GM12878 (cell line): ENCODE results near the gene ARHGAP26. TPM values are rescaled to one million over a fixed set of nuclear protein-coding genes. Genes with fewer than 3 reads are reported as not detected.
A peak's percentile ranks its signal among the peaks of the same experiment; 100 is the strongest.

Experiments used
- ATAC-seq: fragments of 200-7000 bp; cut with Tn5 transposase; 3 replicates; pipeline ENCODE4 v1.9.1; 2020; ENCODE audit warnings: mild to moderate bottlenecking, moderate library complexity
- BruUV-seq: library from RNA; stranded (reverse); fragments of 400-500 nt; replicated peaks from 2 replicates; lab custom pipeline; 2021; lab: Mats Ljungman, UMichigan
- CTCF ChIA-PET: fragments of 300-600 bp; sonication (Branson Sonifier 250); formaldehyde crosslinking; extraction: SDS; loops from one replicate; lab custom pipeline; 2021; ENCODE audit warnings: inconsistent platforms; lab: Yijun Ruan, JAX
- POLR2A ChIA-PET: fragments of 350-600 bp; formaldehyde crosslinking; extraction: SDS; loops from one replicate; lab custom pipeline; 2021; ENCODE audit warnings: inconsistent platforms; lab: Charles Lee
- RAD21 ChIA-PET: fragments of 300-600 bp; sonication (Branson Sonifier 250); formaldehyde crosslinking; loops from one replicate; lab custom pipeline; 2023; ENCODE audit warnings: antibody characterized with exemption; ENCODE audit not compliant: unreplicated experiment; lab: Charles Lee
- SMC1A ChIA-PET: fragments of 300-600 bp; sonication (Branson Sonifier 250); formaldehyde crosslinking; loops from one replicate; lab custom pipeline; 2023; ENCODE audit not compliant: unreplicated experiment, uncharacterized antibody; lab: Charles Lee
- DNase-seq: peaks from one replicate; pipeline ENCODE4 v3.0.0-alpha.2; 2011; ENCODE audit warnings: low read depth, low spot score
- FAIRE-seq: peaks from 3 replicates; lab custom pipeline; 2011; peaks lifted over from hg19 to GRCh38; lab: Jason Lieb, UNC
- H2AFZ ChIP-seq: 2 replicates; pipeline ENCODE4 v1.6.0; 2011; ENCODE audit warnings: low read depth, low read length, control low read depth; ENCODE audit not compliant: control insufficient read depth
- H3K27ac ChIP-seq: 2 replicates; pipeline ENCODE4 v1.5.1; 2011; ENCODE audit warnings: control low read depth; ENCODE audit not compliant: control insufficient read depth, insufficient read depth
- H3K27me3 ChIP-seq, 2 experiments: replicated peaks in 1 of 2; 2 replicates each; pipeline versions ENCODE4 v1.6.0 to v1.6.1; 2011; ENCODE audit warnings: low read length in 1 of 2; ENCODE audit not compliant: control insufficient read depth in 2 of 2, insufficient read depth in 2 of 2
- H3K36me3 ChIP-seq, 2 experiments: 2 replicates each; pipeline ENCODE4 v1.5.1; 2011; ENCODE audit warnings: low read length in 1 of 2; ENCODE audit not compliant: control insufficient read depth in 2 of 2, insufficient read depth in 2 of 2
- H3K4me1 ChIP-seq: 2 replicates; pipeline ENCODE4 v1.6.1; 2011; ENCODE audit warnings: mild to moderate bottlenecking, low read length, moderate library complexity, mixed read lengths; ENCODE audit not compliant: control insufficient read depth, insufficient read depth
- H3K4me2 ChIP-seq: 2 replicates; pipeline ENCODE4 v1.6.0; 2011; ENCODE audit warnings: control low read depth; ENCODE audit not compliant: control insufficient read depth, insufficient read depth
- H3K4me3 ChIP-seq: fragments of 200-600 bp; sonication (generic); 2 replicates; pipeline ENCODE4 v1.5.1; 2016
- H3K79me2 ChIP-seq: 2 replicates; pipeline ENCODE4 v1.6.0; 2011; ENCODE audit warnings: low read length; ENCODE audit not compliant: control insufficient read depth, insufficient read depth
- H3K9ac ChIP-seq: 2 replicates; pipeline ENCODE4 v1.8.0; 2011; ENCODE audit warnings: low read length, control low read depth, mixed read lengths; ENCODE audit not compliant: control insufficient read depth, insufficient read depth
- H3K9me3 ChIP-seq: replicated peaks from 3 replicates; pipeline ENCODE4 v1.5.1; 2011; ENCODE audit warnings: mild to moderate bottlenecking, low read length; ENCODE audit not compliant: control insufficient read depth, insufficient read depth
- H4K20me1 ChIP-seq: 2 replicates; pipeline ENCODE4 v1.6.0; 2011; ENCODE audit not compliant: control insufficient read depth, insufficient read depth
- BCL11A ChIP-seq: IDR thresholded peaks from 2 replicates; pipeline ENCODE4 v1.6.1; 2011; ENCODE audit warnings: low read depth, low read length
- CBX5 ChIP-seq: sonication (generic); IDR thresholded peaks from 2 replicates; pipeline ENCODE4 v1.6.1; 2016; ENCODE audit warnings: low read depth, moderate library complexity, mild to moderate bottlenecking, inconsistent platforms
- CHD2 ChIP-seq: IDR thresholded peaks from 2 replicates; pipeline ENCODE4 v1.6.1; 2011; ENCODE audit warnings: low read depth, low read length, improper control_type of control experiment, borderline replicate concordance
- EGR1 ChIP-seq, 2 experiments: IDR thresholded peaks; 1 replicate in 1 of 2; 2 replicates in 1 of 2; pipeline ENCODE4 v1.6.1; 2011 to 2012; ENCODE audit warnings: low read depth in 2 of 2, low read length in 2 of 2, borderline replicate concordance in 1 of 2, mild to moderate bottlenecking in 1 of 2, moderate library complexity in 1 of 2
- GATAD2B ChIP-seq: fragments of 450-650 bp; conservative IDR thresholded peaks from 2 replicates; pipeline ENCODE4 v1.6.1; 2017; ENCODE audit warnings: low read depth, mild to moderate bottlenecking, moderate library complexity
- HCFC1 ChIP-seq: fragments of 150-350 bp; IDR thresholded peaks from 2 replicates; pipeline ENCODE4 v1.6.1; 2014; ENCODE audit warnings: low read length
- NFYA ChIP-seq: IDR thresholded peaks from 2 replicates; pipeline ENCODE4 v1.6.1; 2011; ENCODE audit warnings: low read depth, mild to moderate bottlenecking, low read length, improper control_type of control experiment, borderline replicate concordance
- RAD21 ChIP-seq: IDR thresholded peaks from 2 replicates; pipeline ENCODE4 v1.6.1; 2011; ENCODE audit warnings: mild to moderate bottlenecking, low read depth, low read length, moderate library complexity; ENCODE audit not compliant: insufficient read depth
- RB1 ChIP-seq: fragments of 450-650 bp; formaldehyde crosslinking; IDR thresholded peaks from 2 replicates; pipeline ENCODE4 v1.6.1; 2017; ENCODE audit warnings: mild to moderate bottlenecking, borderline replicate concordance
- RCOR1 ChIP-seq: conservative IDR thresholded peaks from 2 replicates; pipeline ENCODE4 v1.6.1; 2012; ENCODE audit warnings: low read depth, low read length, improper control_type of control experiment
- SIX5 ChIP-seq: IDR thresholded peaks from 2 replicates; pipeline ENCODE4 v1.6.1; 2011; ENCODE audit warnings: mild to moderate bottlenecking, low read depth, low read length, moderate library complexity; ENCODE audit not compliant: severe bottlenecking
- TBL1XR1 ChIP-seq: IDR thresholded peaks from 2 replicates; pipeline ENCODE4 v1.6.1; 2012; ENCODE audit warnings: low read depth, low read length, improper control_type of control experiment
- WGBS: methylation state at CpG from one replicate; pipeline ENCODE4 v1.1.6; 2016; ENCODE audit warnings: low lambda C conversion rate; ENCODE audit not compliant: insufficient replicate concordance, insufficient coverage; ENCODE audit errors: missing lambda C conversion rate; 5-methylcytosine and 5-hydroxymethylcytosine counted together
- in situ Hi-C: fragments of 300-500 bp; cut with MboI; formaldehyde crosslinking; loops from 9 replicates; pipeline ENCODE4 v1.14.3; 2018; ENCODE audit warnings: mixed read lengths
- intact Hi-C: fragments of 100-400 bp; cut with micrococcal nuclease; formaldehyde crosslinking; loops from one replicate; pipeline ENCODE4 v1.14.2; 2022; ENCODE audit not compliant: unreplicated experiment
- polyA plus RNA-seq, 11 experiments: library from polyadenylated mRNA; depleted of rRNA in 4 of 11; unstranded in 6 of 11; stranded (reverse) in 5 of 11; fragments of >200 nt; fragmentation: Nextera tagmentation in 4 of 11; fragmentation: Illumina TruSeq in 1 of 11; extraction: Ambion mirVana in 4 of 11; extraction: Trizol in 1 of 11; gene quantifications; 1 replicate in 1 of 11; 2 replicates in 10 of 11; pipeline versions ENCODE4 v1.2.1 to v1.2.3, GENCODE V29; 2011 to 2016; ENCODE audit warnings: inconsistent platforms in 2 of 11, missing spikeins in 2 of 11, low read depth in 1 of 11
- total RNA-seq, 4 experiments: library from RNA; depleted of rRNA in 3 of 4; stranded (reverse); fragments of >200 nt in 3 of 4; fragmentation: Illumina TruSeq in 1 of 4; extraction: Trizol in 1 of 4; gene quantifications; 2 replicates each; pipeline versions ENCODE4 v1.2.1 to v1.2.3, GENCODE V29; 2013 to 2021
- TF ChIP-seq, protein P1 (sequence below): fragments of 450-650 bp; IDR thresholded peaks from 2 replicates; pipeline ENCODE4 v1.6.1; 2017; ENCODE audit warnings: antibody characterized with exemption, mild to moderate bottlenecking, moderate library complexity
- TF ChIP-seq, protein P2 (sequence below): IDR thresholded peaks from 2 replicates; pipeline ENCODE4 v1.6.1; 2012; ENCODE audit warnings: improper control_type of control experiment, low read depth, low read length; ENCODE audit not compliant: insufficient replicate concordance

The ARHGAP26 gene
- total and polyA plus RNA-seq, 10 of the 15 experiments (the other 5 are each of a cell fraction or from before 2014, with no cell fraction given), result 9.4 to 41.5 (median 19.3) TPM

DNA sequence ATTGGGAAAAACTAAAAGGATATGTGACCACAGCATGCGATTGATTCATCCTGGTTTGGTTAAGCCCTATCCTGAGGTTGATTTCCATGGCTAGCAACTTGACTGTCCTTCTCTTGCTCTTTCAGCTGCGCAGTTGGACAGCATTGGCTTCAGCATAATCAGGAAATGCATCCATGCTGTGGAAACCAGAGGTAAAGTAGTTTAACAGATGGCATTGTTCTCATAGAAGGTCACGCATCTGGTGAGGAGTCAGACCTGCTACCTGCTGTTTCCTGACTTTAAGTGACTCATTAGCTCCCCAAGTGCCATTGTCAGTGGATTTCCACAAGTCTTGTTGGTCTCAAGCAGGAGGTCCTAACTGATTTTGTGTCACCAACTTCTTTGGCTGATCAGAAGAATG lies 266.9 kb downstream of the ARHGAP26 start (continued):
- TF ChIP-seq, protein P1, sequence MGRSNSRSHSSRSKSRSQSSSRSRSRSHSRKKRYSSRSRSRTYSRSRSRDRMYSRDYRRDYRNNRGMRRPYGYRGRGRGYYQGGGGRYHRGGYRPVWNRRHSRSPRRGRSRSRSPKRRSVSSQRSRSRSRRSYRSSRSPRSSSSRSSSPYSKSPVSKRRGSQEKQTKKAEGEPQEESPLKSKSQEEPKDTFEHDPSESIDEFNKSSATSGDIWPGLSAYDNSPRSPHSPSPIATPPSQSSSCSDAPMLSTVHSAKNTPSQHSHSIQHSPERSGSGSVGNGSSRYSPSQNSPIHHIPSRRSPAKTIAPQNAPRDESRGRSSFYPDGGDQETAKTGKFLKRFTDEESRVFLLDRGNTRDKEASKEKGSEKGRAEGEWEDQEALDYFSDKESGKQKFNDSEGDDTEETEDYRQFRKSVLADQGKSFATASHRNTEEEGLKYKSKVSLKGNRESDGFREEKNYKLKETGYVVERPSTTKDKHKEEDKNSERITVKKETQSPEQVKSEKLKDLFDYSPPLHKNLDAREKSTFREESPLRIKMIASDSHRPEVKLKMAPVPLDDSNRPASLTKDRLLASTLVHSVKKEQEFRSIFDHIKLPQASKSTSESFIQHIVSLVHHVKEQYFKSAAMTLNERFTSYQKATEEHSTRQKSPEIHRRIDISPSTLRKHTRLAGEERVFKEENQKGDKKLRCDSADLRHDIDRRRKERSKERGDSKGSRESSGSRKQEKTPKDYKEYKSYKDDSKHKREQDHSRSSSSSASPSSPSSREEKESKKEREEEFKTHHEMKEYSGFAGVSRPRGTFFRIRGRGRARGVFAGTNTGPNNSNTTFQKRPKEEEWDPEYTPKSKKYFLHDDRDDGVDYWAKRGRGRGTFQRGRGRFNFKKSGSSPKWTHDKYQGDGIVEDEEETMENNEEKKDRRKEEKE, result no peak
- TF ChIP-seq, all 136 proteins: peak for 0

DNA sequence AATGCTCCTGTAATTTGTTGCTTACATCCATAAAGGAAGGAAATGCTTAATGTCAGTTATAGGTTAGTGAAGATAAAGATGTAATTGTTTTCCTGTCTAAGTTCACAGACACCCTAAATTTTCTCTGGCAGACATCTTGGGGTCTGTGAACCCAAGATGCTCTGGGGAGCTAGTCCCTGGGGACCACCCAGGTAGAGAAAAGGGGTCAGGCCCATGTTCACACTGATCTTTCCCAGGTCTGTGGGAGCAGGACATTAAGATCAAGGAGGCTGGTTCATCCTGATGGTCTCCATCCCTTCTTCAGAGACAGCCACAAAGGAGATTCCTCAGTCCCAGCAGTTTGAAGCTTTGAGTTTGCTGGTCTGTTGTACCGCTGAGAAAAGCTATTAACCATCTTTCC lies 267.5 kb downstream of the ARHGAP26 start:
- no peak overlapping the region for H3K4me2 ChIP-seq
- H3K4me3 ChIP-seq, result no peak overlapping the region
- no peaks in the 10 kb centered on the region for H3K27me3 ChIP-seq
- peaks cover 2 to 3% of the 10 kb centered on the region in 2 experiments; a peak in 1 of 4 replicates for H3K36me3 ChIP-seq
- H2AFZ ChIP-seq, result no peak overlapping the region
- ChIA-PET POLR2A (interaction anchor here (0.6 to 7.6 kb wide), 5 partner anchors 13 to 75 kb away, joined by 3 to 62 read pairs (median 6); no protein-coding TSS in a partner anchor), CTCF (interaction anchor here (1.5 to 2.6 kb wide), 3 partner anchors 13 to 19 kb away, joined by 3 to 14 read pairs (median 9); no protein-coding TSS in a partner anchor), RAD21 (interaction anchor here (0.7 to 5.0 kb wide), 21 partner anchors 8 to 193 kb away, joined by 3 to 47 read pairs (median 4); no protein-coding TSS in a partner anchor), SMC1A (interaction anchor here (0.6 to 24.2 kb wide), 13 partner anchors 10 to 296 kb away, joined by 3 to 441 read pairs (median 5); no protein-coding TSS in a partner anchor)
- H4K20me1 ChIP-seq, result no peaks in the 10 kb centered on the region
- DNase-seq, result no peak
- no peak for ATAC-seq
- no peaks in the 10 kb centered on the region; the same call in 1 of the 2 replicates for H3K79me2 ChIP-seq
- peaks cover 31% of the 10 kb centered on the region for H3K4me1 ChIP-seq
- WGBS, result 100% methylated on average over 1 of the region's 1 CpG
- FAIRE-seq, result no peak
- intact Hi-C loops, result loop anchor here (2.0 kb wide), 1 partner anchor 15 kb away; no protein-coding TSS in a partner anchor
- BruUV-seq, result TSS peak; percentile 45
- in situ Hi-C loops, result no loop called here
- H3K27ac ChIP-seq, result no peak overlapping the region
- no peaks in the 10 kb centered on the region; the same call in 2 of the 3 replicates for H3K9me3 ChIP-seq
- no peak overlapping the region for H3K9ac ChIP-seq
- TF ChIP-seq RB1, result peak; percentile 34; the same call in 1 of the 2 replicates
- TF ChIP-seq BCL11A, result no peak
- no peak for TF ChIP-seq SIX5
- TF ChIP-seq TBL1XR1, result no peak
- no peak for TF ChIP-seq RCOR1
- TF ChIP-seq EGR1 (IDR thresholded peaks at IDR 0.05; ENCODE audit: borderline replicate concordance in 1 of 2, low read depth in 2 of 2, low read length in 2 of 2), result no peak
- TF ChIP-seq, protein P2, sequence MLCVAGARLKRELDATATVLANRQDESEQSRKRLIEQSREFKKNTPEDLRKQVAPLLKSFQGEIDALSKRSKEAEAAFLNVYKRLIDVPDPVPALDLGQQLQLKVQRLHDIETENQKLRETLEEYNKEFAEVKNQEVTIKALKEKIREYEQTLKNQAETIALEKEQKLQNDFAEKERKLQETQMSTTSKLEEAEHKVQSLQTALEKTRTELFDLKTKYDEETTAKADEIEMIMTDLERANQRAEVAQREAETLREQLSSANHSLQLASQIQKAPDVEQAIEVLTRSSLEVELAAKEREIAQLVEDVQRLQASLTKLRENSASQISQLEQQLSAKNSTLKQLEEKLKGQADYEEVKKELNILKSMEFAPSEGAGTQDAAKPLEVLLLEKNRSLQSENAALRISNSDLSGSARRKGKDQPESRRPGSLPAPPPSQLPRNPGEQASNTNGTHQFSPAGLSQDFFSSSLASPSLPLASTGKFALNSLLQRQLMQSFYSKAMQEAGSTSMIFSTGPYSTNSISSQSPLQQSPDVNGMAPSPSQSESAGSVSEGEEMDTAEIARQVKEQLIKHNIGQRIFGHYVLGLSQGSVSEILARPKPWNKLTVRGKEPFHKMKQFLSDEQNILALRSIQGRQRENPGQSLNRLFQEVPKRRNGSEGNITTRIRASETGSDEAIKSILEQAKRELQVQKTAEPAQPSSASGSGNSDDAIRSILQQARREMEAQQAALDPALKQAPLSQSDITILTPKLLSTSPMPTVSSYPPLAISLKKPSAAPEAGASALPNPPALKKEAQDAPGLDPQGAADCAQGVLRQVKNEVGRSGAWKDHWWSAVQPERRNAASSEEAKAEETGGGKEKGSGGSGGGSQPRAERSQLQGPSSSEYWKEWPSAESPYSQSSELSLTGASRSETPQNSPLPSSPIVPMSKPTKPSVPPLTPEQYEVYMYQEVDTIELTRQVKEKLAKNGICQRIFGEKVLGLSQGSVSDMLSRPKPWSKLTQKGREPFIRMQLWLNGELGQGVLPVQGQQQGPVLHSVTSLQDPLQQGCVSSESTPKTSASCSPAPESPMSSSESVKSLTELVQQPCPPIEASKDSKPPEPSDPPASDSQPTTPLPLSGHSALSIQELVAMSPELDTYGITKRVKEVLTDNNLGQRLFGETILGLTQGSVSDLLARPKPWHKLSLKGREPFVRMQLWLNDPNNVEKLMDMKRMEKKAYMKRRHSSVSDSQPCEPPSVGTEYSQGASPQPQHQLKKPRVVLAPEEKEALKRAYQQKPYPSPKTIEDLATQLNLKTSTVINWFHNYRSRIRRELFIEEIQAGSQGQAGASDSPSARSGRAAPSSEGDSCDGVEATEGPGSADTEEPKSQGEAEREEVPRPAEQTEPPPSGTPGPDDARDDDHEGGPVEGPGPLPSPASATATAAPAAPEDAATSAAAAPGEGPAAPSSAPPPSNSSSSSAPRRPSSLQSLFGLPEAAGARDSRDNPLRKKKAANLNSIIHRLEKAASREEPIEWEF, result peak; percentile 21
- TF ChIP-seq HCFC1, result no peak
- TF ChIP-seq NFYA, result no peak
- TF ChIP-seq CHD2, result no peak
- no peak for TF ChIP-seq RAD21
- no peak for TF ChIP-seq CBX5
- peak; percentile 59; the same call in 1 of the 2 replicates for TF ChIP-seq GATAD2B
